Activated T-helper 1 cell treated with anti-CD3 and anti-CD28 coated beads, Interleukin-12 subunit alpha, Interleukin-12 subunit beta, Interleukin-2, Interleukin-4 antibody, amounts not matched to agents 30 ng/mL and 10 ng/mL and 1 ng/mL, durations not matched to agents 14 hours and 24 hours and 36 hours (primary cell): ENCODE data around the gene GATB. TPM values are rescaled to one million over a fixed set of nuclear protein-coding genes. Genes with fewer than 3 reads are reported as not detected.
A peak's percentile ranks its signal among the peaks of the same experiment; 100 is the strongest.

Source experiments
- DNase-seq: peaks from one replicate; pipeline ENCODE4 v3.0.0; 2021; ENCODE audit warnings: low spot score
- H3K27ac Mint-ChIP-seq: one replicate; pipeline ENCODE4 v1.8.0; 2021; ENCODE audit warnings: mild to moderate bottlenecking, mixed read lengths
- H3K27me3 Mint-ChIP-seq: one replicate; pipeline ENCODE4 v1.8.0; 2022; ENCODE audit warnings: mild to moderate bottlenecking, moderate library complexity, mixed read lengths; ENCODE audit not compliant: insufficient read depth
- H3K36me3 Mint-ChIP-seq: one replicate; pipeline ENCODE4 v1.8.0; 2021; ENCODE audit warnings: low read depth, mixed read lengths
- H3K4me1 Mint-ChIP-seq: one replicate; pipeline ENCODE4 v1.8.0; 2021; ENCODE audit warnings: low read depth, mixed read lengths
- H3K4me3 Mint-ChIP-seq: one replicate; pipeline ENCODE4 v1.8.0; 2021; ENCODE audit warnings: mild to moderate bottlenecking, moderate library complexity, mixed read lengths
- H3K9me3 Mint-ChIP-seq: one replicate; pipeline ENCODE4 v1.8.0; 2021; ENCODE audit warnings: mixed read lengths
- intact Hi-C: fragments of 100-400 bp; cut with micrococcal nuclease; formaldehyde crosslinking; loops from one replicate; pipeline ENCODE4 v1.15.1; 2024
- total RNA-seq: library from RNA; stranded (reverse); gene quantifications from 2 replicates; pipeline ENCODE4 v1.2.3, GENCODE V29; 2022

The GATB gene
- total RNA-seq, 1 donor from 2014 or later, result 16.1 TPM

GRCh38 chr4:151700566-151701316 lies 60.1 kb downstream of the GATB start:
- Mint-ChIP-seq H3K27ac (peak overlapping the region; percentile 56), H3K9me3 (no peaks in the 10 kb centered on the region), H3K27me3 (no peaks in the 10 kb centered on the region), H3K4me3 (no peak overlapping the region), H3K4me1 (peaks cover 8% of the 10 kb centered on the region), H3K36me3 (peaks cover 19% of the 10 kb centered on the region)
- peak; percentile 9 for DNase-seq
- intact Hi-C loops, result loop anchor here (1.0 to 5.0 kb wide), 3 partner anchors 52 to 187 kb away; partner anchors contain the start of gene GATB

DNA sequence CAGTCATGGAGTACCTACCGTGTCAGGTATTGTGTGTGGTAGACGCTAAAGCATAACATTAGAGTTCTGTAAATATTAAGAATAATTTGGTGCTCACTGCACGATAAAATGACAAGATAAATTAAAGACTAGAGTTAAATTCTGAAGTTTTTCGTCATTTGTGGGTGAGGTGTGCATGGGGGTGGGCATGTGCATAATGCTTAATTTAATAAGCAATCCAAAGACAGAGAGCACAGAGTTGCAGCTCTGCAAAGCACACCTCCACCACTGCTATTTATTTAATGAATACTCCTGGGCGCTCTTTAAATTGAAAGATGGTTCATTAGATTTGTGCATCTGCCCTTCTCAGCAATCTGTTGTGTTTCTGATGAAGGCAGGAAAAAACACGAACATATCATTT lies 62.6 kb downstream of the GATB start:
- peaks cover 8% of the 10 kb centered on the region for H3K4me1 Mint-ChIP-seq
- H3K36me3 Mint-ChIP-seq, result peaks cover 14% of the 10 kb centered on the region
- H3K27me3 Mint-ChIP-seq, result no peaks in the 10 kb centered on the region
- H3K27ac Mint-ChIP-seq, result no peak overlapping the region
- no peak overlapping the region for H3K4me3 Mint-ChIP-seq
- H3K9me3 Mint-ChIP-seq, result no peaks in the 10 kb centered on the region
- intact Hi-C loops, result no loop called here
- no peak for DNase-seq

DNA sequence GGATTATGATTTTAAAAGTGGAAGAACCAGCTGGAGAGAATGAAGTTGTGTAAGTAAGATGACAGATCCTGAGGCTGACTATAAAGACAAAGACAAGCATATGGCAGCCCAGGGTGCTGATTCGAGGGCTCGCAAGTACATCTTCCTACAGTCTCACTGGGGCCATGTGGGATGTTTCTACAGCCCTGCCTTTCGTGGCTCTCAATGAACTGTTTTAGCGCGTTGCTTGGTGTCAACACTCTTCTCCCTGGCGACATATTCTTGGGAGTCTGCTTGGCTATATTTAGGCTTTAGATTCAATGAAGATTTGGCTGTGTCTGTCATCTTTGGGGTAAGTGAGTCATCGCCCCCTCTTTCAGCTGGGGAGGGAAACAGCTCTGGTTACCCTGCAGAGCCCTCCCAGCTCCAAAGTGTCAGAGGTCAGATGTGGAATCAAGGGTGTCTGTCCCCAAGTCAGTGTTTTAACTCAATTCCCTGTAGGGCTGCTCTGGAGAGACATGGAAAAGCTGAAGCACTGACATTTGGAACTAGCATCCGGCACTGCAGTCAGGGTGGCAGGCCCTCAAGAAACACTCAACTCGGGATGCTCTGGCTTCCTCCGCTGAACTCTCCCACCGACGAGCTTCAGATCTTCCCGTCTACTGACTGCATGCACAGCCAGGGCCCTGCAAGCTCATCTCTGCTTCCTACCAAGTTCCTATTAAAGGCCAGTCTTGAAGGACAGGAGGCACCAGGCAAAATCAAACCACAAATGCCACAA lies 65.7 kb downstream of the GATB start:
- H3K9me3 Mint-ChIP-seq, result no peaks in the 10 kb centered on the region
- H3K36me3 Mint-ChIP-seq, result peaks cover 3% of the 10 kb centered on the region
- DNase-seq, result no peak
- H3K4me1 Mint-ChIP-seq, result no peaks in the 10 kb centered on the region
- no peak overlapping the region for H3K4me3 Mint-ChIP-seq
- intact Hi-C loops, result no loop called here
- no peak overlapping the region for H3K27ac Mint-ChIP-seq
- H3K27me3 Mint-ChIP-seq, result no peaks in the 10 kb centered on the region

GRCh38 chr4:151692821-151693673 lies 67.8 kb downstream of the GATB start:
- Mint-ChIP-seq H3K9me3 (no peaks in the 10 kb centered on the region), H3K4me3 (no peak overlapping the region), H3K27ac (no peak overlapping the region), H3K4me1 (no peaks in the 10 kb centered on the region), H3K27me3 (no peaks in the 10 kb centered on the region), H3K36me3 (peaks cover 2% of the 10 kb centered on the region)
- intact Hi-C loops, result no loop called here
- DNase-seq, result no peak

DNA sequence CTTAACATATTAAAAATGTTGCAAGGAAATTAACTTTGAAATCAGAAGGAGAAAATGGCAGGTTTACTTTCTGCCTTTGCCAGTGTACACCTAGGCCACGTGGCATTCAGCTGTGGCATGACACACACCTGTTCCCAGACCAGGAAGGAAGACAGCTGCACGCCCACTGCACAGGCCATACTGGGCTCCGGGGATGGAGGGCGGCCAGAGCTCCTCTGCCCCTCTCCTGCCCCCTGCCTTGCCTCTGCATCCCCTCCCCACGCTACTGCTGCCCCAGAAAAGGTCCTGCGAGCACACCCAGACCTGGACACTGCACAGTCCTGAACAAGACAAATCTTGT lies 68.4 kb downstream of the GATB start:
- peaks cover 2% of the 10 kb centered on the region for H3K36me3 Mint-ChIP-seq
- intact Hi-C loops, result no loop called here
- no peak overlapping the region for H3K4me3 Mint-ChIP-seq
- no peaks in the 10 kb centered on the region for H3K9me3 Mint-ChIP-seq
- no peak overlapping the region for H3K27ac Mint-ChIP-seq
- H3K27me3 Mint-ChIP-seq, result no peaks in the 10 kb centered on the region
- no peak for DNase-seq
- no peaks in the 10 kb centered on the region for H3K4me1 Mint-ChIP-seq

GRCh38 chr4:151691639-151692442 lies 69.0 kb downstream of the GATB start:
- Mint-ChIP-seq H3K27ac (no peak overlapping the region), H3K36me3 (peaks cover 2% of the 10 kb centered on the region), H3K4me3 (no peak overlapping the region), H3K27me3 (no peaks in the 10 kb centered on the region), H3K9me3 (no peaks in the 10 kb centered on the region), H3K4me1 (no peaks in the 10 kb centered on the region)
- no peak for DNase-seq
- intact Hi-C loops, result no loop called here

- Mint-ChIP-seq H3K36me3 (peaks cover 2% of the 10 kb centered on the region), H3K4me1 (no peaks in the 10 kb centered on the region), H3K27me3 (no peaks in the 10 kb centered on the region), H3K4me3 (no peak overlapping the region), H3K27ac (no peak overlapping the region), H3K9me3 (no peaks in the 10 kb centered on the region)
- intact Hi-C loops, result no loop called here
- DNase-seq, result no peak
Measured at GRCh38 chr4:151690876-151691275, 69.9 kb downstream of the GATB start.

GRCh38 chr4:151690164-151690870 lies 70.5 kb downstream of the GATB start:
- no peaks in the 10 kb centered on the region for H3K27me3 Mint-ChIP-seq
- H3K4me3 Mint-ChIP-seq, result no peak overlapping the region
- no peaks in the 10 kb centered on the region for H3K9me3 Mint-ChIP-seq
- peaks cover 2% of the 10 kb centered on the region for H3K36me3 Mint-ChIP-seq
- no peaks in the 10 kb centered on the region for H3K4me1 Mint-ChIP-seq
- DNase-seq, result no peak
- no peak overlapping the region for H3K27ac Mint-ChIP-seq
- intact Hi-C loops, result no loop called here

- Mint-ChIP-seq H3K27ac (no peak overlapping the region), H3K36me3 (peaks cover 2% of the 10 kb centered on the region), H3K4me1 (no peaks in the 10 kb centered on the region), H3K4me3 (no peak overlapping the region), H3K27me3 (no peaks in the 10 kb centered on the region), H3K9me3 (no peaks in the 10 kb centered on the region)
- no peak for DNase-seq
- intact Hi-C loops, result no loop called here
Measured at GRCh38 chr4:151689211-151689991, 71.4 kb downstream of the GATB start.

DNA sequence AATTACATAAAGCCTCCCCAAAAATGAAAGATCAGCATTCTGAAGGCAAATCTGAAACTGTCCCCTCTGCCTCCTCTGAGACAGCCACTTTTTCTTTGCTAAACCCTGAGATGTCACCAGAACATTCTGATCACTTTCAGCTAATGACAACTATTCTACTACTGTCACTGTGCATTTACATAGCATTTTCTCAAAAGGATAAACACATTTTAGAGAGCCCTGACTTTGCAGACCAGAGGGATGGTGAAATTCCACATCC lies 72.1 kb downstream of the GATB start:
- H3K27me3 Mint-ChIP-seq, result no peaks in the 10 kb centered on the region
- H3K4me3 Mint-ChIP-seq, result no peak overlapping the region
- H3K9me3 Mint-ChIP-seq, result no peaks in the 10 kb centered on the region
- H3K4me1 Mint-ChIP-seq, result no peaks in the 10 kb centered on the region
- no peak for DNase-seq
- H3K27ac Mint-ChIP-seq, result no peak overlapping the region
- H3K36me3 Mint-ChIP-seq, result peaks cover 2% of the 10 kb centered on the region
- intact Hi-C loops, result no loop called here

- no peak overlapping the region for H3K27ac Mint-ChIP-seq
- H3K4me3 Mint-ChIP-seq, result no peak overlapping the region
- no peaks in the 10 kb centered on the region for H3K27me3 Mint-ChIP-seq
- no peaks in the 10 kb centered on the region for H3K9me3 Mint-ChIP-seq
- no peaks in the 10 kb centered on the region for H3K4me1 Mint-ChIP-seq
- intact Hi-C loops, result no loop called here
- no peak for DNase-seq
- peaks cover 2% of the 10 kb centered on the region for H3K36me3 Mint-ChIP-seq
Measured at GRCh38 chr4:151688003-151688784, 72.6 kb downstream of the GATB start.
